HG02759 (cell line): ENCODE measurements around the gene CRELD1.

Experiments
- ATAC-seq: cut with Tn5 transposase; IDR thresholded peaks from one replicate; pipeline ENCODE4 v1.9.1; 2021; ENCODE audit warnings: mild to moderate bottlenecking, moderate library complexity; ENCODE audit not compliant: unreplicated experiment

CRELD1 gene

GRCh38 chr3:9903904-9904303 is 29.7 kb upstream of the CRELD1 start:
- ATAC-seq, result no peak

- no peak for ATAC-seq
Measured at GRCh38 chr3:9906480-9906879, 27.2 kb upstream of the CRELD1 start.

GRCh38 chr3:9908286-9908685 is 25.3 kb upstream of the CRELD1 start:
- no peak for ATAC-seq

GRCh38 chr3:9909221-9910013 is 24.2 kb upstream of the CRELD1 start:
- no peak for ATAC-seq

GRCh38 chr3:9911863-9912262 is 21.8 kb upstream of the CRELD1 start:
- no peak for ATAC-seq

- ATAC-seq, result no peak
Measured at GRCh38 chr3:9912294-9912935, 21.2 kb upstream of the CRELD1 start.

GRCh38 chr3:9913601-9914000 is 20.0 kb upstream of the CRELD1 start:
- ATAC-seq, result no peak

- no peak for ATAC-seq
Measured at GRCh38 chr3:9914011-9914410, 19.6 kb upstream of the CRELD1 start.

GRCh38 chr3:9914559-9915253 is 18.9 kb upstream of the CRELD1 start:
- ATAC-seq, result peak; percentile 36

- ATAC-seq, result peak; percentile 54
Measured at GRCh38 chr3:9915254-9916141, 18.1 kb upstream of the CRELD1 start.

- ATAC-seq, result no peak
Measured at GRCh38 chr3:9916346-9916733, 17.3 kb upstream of the CRELD1 start.

GRCh38 chr3:9916734-9917680 is 16.6 kb upstream of the CRELD1 start, which contains the start of gene IL17RC:
Gene IL17RC, plus strand, starts transcription at chr3:9917098. Its CDS starts 218 bp downstream, at chr3:9917316.
- no peak for ATAC-seq

GRCh38 chr3:9917820-9918219 is 15.8 kb upstream of the CRELD1 start:
- no peak for ATAC-seq

GRCh38 chr3:9918261-9919038 is 15.2 kb upstream of the CRELD1 start:
- no peak for ATAC-seq

- no peak for ATAC-seq
Measured at GRCh38 chr3:9928158-9928557, 5.5 kb upstream of the CRELD1 start.

- no peak for ATAC-seq
Measured at GRCh38 chr3:9930804-9931418, 2.7 kb upstream of the CRELD1 start.

- ATAC-seq, result no peak
Measured at GRCh38 chr3:9932535-9932842, 1.1 kb upstream of the CRELD1 start.

- peak; percentile 71 for ATAC-seq
Measured at GRCh38 chr3:9932843-9933560, 632 bp upstream of the CRELD1 start.
